Activated T-cell treated with anti-CD3 and anti-CD28 coated beads, Interleukin-2, amount 50 U/mL, for 24 hours (primary cell): ENCODE data around the gene UFC1.

ENCODE experiments used
- DNase-seq: peaks from one replicate; pipeline ENCODE4 v3.0.0-alpha.2; 2020
- H3K27ac Mint-ChIP-seq: 2 replicates; pipeline ENCODE4 v1.8.0; 2020; ENCODE audit warnings: mild to moderate bottlenecking, mixed read lengths
- H3K27me3 Mint-ChIP-seq: 2 replicates; pipeline ENCODE4 v1.8.0; 2020; ENCODE audit warnings: mixed read lengths
- H3K36me3 Mint-ChIP-seq: 2 replicates; pipeline ENCODE4 v1.8.0; 2020; ENCODE audit warnings: low read depth, mixed read lengths
- H3K4me1 Mint-ChIP-seq: 2 replicates; pipeline ENCODE4 v1.8.0; 2020; ENCODE audit warnings: low read depth, mixed read lengths
- H3K4me3 Mint-ChIP-seq: 2 replicates; pipeline ENCODE4 v1.8.0; 2020; ENCODE audit warnings: mild to moderate bottlenecking, moderate library complexity, mixed read lengths
- H3K9me3 Mint-ChIP-seq: 2 replicates; pipeline ENCODE4 v1.8.0; 2020; ENCODE audit warnings: mixed read lengths

Gene UFC1

DNA sequence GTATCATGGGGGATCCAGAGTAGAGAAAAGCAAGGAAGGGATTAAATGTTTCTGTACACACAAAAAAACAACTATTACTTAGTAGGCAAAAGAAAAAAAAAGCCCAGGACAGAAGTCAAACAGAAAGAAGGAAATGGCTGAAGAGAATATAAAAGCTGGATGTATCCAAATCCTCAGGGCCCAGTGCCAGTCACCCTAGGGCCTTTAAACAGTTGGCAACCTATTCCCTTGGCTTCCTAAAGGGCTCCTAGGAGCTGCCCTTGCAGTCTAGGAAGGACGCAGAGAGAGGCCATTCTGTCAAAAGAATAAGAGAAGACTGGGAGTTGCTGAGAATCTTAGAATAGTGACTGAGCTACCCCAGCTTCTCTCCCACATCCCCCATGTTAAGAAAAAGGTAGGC, 18.6 kb downstream of the UFC1 start:
- peaks cover 51% of the 10 kb centered on the region for H3K4me1 Mint-ChIP-seq
- peaks cover 92% of the 10 kb centered on the region for H3K36me3 Mint-ChIP-seq
- H3K27ac Mint-ChIP-seq, result peak overlapping the region; percentile 82
- H3K9me3 Mint-ChIP-seq, result no peaks in the 10 kb centered on the region
- H3K27me3 Mint-ChIP-seq, result no peaks in the 10 kb centered on the region
- H3K4me3 Mint-ChIP-seq, result no peak overlapping the region
- no peak for DNase-seq

DNA sequence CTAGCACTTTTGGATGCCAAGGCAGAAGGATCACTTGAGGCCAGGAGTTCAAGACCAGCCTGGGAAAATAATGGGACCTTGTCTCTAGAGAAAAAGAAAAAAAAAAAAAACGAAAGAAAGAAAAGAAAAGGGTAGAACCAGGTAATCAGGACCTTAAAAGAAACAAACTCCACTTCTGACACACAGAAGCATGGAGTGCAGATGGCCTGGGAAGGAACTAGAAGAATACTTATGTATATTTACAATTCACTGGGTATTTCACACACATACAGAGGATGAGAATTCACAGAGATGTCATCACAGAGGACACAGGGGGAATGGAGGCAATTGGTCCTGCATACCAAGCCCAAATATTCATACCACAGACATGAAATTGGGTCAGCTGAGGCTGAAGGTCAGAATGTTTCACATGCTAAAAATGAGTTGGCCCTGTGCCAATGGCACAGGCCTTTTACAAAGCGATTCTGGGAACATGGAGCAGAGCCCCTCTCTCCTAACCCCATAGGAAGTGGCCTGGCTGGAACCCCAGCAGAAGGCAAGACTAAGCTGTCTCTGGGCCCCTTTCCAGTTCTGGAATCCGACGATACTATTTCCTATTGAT, 19.1 kb downstream of the UFC1 start:
- DNase-seq, result no peak
- H3K27ac Mint-ChIP-seq, result peak overlapping the region; percentile 71
- H3K36me3 Mint-ChIP-seq, result peaks cover 90% of the 10 kb centered on the region
- H3K4me1 Mint-ChIP-seq, result peaks cover 52% of the 10 kb centered on the region
- no peak overlapping the region for H3K4me3 Mint-ChIP-seq
- H3K27me3 Mint-ChIP-seq, result no peaks in the 10 kb centered on the region
- no peaks in the 10 kb centered on the region for H3K9me3 Mint-ChIP-seq

DNA sequence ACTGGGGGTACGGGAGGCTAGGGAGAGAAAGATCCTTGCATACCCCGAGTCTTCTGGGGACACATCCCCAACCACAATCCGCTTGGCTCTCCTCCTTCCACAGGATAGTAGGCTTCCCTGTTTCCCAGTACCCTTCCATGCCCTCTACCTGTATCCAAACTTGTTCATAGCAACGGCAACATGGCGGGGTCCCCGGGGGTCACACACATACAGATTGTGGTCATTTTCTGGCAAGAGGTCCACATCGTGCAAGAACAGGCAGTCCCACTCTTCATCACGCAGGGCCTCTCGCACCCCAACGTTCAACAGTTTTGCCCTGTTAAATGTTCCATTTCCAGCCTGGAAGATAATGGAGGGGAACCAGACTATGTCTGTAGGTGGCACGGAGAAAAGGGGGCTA, 19.9 kb downstream of the UFC1 start:
- H3K27ac Mint-ChIP-seq, result peak overlapping the region; percentile 66
- DNase-seq, result no peak
- no peaks in the 10 kb centered on the region for H3K9me3 Mint-ChIP-seq
- H3K36me3 Mint-ChIP-seq, result peaks cover 84% of the 10 kb centered on the region
- H3K4me3 Mint-ChIP-seq, result no peak overlapping the region
- H3K4me1 Mint-ChIP-seq, result peaks cover 52% of the 10 kb centered on the region
- H3K27me3 Mint-ChIP-seq, result no peaks in the 10 kb centered on the region

DNA sequence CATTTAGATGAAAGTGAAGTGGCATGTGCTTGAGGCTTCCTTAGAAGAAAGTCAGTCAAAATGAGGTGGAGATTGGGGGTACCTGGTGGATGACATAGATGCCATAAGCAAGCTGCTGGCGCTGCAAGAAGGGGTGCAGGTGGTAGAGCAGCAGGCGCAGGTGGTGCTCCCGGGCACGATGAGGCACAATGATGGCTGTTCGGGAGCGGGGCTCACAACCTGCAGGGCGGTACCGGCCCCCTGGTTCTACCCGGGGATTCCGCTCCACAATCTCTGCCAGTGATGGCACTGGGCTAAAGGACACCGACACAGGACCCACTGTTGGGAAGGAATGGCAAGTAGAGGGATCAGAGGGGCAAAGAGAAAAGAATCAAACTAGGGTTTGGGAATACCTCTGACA, 21.1 kb downstream of the UFC1 start:
- peaks cover 72% of the 10 kb centered on the region for H3K36me3 Mint-ChIP-seq
- no peak for DNase-seq
- H3K27me3 Mint-ChIP-seq, result no peaks in the 10 kb centered on the region
- H3K4me3 Mint-ChIP-seq, result no peak overlapping the region
- no peaks in the 10 kb centered on the region for H3K9me3 Mint-ChIP-seq
- H3K27ac Mint-ChIP-seq, result peak overlapping the region; percentile 99
- peaks cover 52% of the 10 kb centered on the region for H3K4me1 Mint-ChIP-seq

DNA sequence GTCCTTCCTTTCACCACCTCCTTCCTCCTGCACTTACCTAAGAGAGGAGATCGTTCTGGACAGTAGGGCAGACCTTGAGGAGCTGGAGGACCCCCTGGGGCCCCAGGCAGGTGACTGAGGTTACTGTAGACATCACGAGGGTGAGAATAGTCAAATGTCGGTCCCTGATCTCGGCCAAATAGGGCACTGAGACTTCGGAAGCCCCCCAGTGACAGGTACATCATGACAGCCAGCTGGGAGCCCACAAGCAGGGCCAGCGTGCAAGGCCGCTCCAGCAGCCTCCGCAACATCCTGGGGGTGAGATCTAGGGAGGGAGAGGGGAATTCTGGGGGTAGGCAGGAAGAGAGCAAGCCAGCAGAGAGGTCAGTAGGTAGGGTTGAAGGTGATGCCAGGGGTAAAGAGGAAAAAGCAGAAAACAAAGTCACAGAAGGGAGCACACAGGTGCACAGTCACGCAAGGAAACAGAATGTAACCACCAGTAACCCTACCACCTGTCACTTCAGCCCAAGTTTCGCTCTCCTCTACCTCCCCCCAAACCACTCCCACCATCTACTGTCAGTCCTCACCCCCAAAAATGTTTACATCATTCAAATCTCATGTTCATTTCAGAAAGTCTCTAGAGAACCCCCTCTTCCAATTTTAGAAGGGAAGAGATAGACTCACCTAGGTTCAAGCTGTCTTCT, 22.1 kb downstream of the UFC1 start:
- no peaks in the 10 kb centered on the region for H3K9me3 Mint-ChIP-seq
- H3K4me3 Mint-ChIP-seq, result peak overlapping the region; percentile 94
- H3K36me3 Mint-ChIP-seq, result peaks cover 64% of the 10 kb centered on the region
- DNase-seq, result no peak
- H3K27ac Mint-ChIP-seq, result peak overlapping the region; percentile 99
- no peaks in the 10 kb centered on the region for H3K27me3 Mint-ChIP-seq
- peaks cover 60% of the 10 kb centered on the region for H3K4me1 Mint-ChIP-seq

DNA sequence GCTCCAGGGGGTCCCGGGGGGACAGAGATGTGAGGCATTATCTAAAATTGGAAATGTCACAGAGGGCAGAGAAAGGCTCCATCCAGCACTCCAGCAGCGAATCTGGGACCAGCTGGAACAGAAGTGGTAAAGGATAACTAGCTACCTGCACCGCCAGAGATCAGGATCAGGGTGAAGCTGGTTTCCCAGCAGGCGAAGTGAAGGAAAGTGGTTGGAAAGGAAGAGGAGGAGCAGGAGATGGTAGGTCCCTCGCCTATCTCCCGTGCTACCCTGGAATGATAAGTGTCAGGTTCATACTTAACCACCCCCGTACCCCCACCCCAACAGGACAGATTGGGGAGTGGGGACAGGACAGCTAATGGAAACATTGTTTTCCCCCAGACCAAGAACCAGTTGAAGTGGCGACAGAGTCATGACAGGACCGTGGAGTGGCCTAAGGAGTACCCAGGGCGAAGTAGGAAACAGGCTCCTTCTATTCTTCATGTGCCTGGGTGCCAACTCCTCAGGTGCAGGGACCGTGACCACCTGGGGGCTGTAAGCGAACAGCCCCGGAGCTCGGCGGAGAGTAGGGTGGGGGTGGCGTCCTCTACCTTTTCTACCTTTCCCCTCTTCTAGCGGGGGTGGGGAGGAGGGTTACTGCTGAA, 22.8 kb downstream of the UFC1 start:
- Mint-ChIP-seq H3K4me3 (peak overlapping the region; percentile 94), H3K27ac (peak overlapping the region; percentile 99), H3K9me3 (no peaks in the 10 kb centered on the region), H3K27me3 (no peaks in the 10 kb centered on the region), H3K36me3 (peaks cover 57% of the 10 kb centered on the region), H3K4me1 (peaks cover 65% of the 10 kb centered on the region)
- no peak for DNase-seq

DNA sequence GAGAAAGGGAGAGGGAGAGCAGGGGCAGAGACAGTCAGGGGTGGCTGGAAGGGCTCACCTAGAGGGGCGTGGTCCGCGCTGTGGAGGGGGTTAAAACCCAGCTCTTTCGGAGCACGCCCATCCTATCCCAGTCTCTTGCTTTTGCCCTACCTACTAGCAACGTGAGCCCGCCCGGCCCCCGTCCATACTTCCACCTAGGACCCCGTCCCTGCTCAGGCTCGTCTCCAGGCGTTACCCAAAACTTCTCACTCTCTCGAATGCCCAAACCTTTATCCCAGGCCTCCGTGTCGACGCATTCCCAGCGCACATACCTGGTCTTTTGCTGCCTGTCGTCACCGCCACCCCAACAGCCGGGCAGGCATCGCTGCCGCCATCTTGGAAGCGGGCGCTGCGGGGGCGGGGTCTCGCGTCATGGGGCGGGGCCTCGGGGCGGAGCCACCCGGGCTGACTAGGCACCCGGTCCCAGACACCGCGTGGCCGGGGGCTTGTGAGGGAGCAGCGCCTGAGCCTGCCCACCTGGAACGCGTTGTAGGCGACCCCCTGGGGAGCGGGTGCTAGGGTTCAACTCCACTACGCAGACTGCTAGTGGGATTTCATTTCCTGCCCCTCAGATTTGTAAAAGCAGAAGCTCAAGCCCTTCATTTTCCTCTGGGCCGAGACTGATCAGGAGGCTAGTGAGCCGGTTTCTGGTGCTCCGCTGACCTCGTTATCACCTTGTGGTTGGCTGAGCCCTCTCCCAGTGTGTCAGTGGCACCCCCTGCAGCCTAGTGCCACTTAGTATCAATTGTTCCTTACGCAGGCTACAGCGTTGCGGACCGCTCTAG, 23.5 kb downstream of the UFC1 start, which contains the start of gene B4GALT3:
B4GALT3 (minus strand) TSS at position 396 of the 824 bp plus-strand sequence. CDS start 1,447 bp downstream, outside the sequence.
- peak; percentile 100 for DNase-seq
- Mint-ChIP-seq H3K4me3 (peak within 1 kb of the TSS; percentile 94), H3K9me3 (no peaks in the 10 kb centered on the region), H3K27ac (peak within 1 kb of the TSS; percentile 99), H3K36me3 (peaks cover 53% of the 10 kb centered on the region), H3K27me3 (no peaks in the 10 kb centered on the region), H3K4me1 (peaks cover 71% of the 10 kb centered on the region)

DNA sequence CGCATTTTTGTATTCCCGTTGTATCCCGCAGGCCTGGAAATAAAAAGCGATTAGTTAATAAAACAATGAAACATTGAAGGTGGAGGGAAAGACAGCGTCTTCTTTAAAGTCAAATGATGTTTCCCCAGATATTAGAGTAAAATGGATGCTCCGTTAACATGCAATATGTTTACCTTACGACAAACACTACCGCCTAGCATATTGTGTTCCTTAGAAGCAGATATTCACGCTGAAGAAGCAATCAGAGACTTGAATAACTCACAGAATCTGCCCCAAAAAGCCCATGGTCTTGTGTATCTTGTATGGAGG, 24.1 kb downstream of the UFC1 start:
- H3K27me3 Mint-ChIP-seq, result no peaks in the 10 kb centered on the region
- peaks cover 47% of the 10 kb centered on the region for H3K36me3 Mint-ChIP-seq
- H3K4me3 Mint-ChIP-seq, result peak overlapping the region; percentile 94
- H3K27ac Mint-ChIP-seq, result peak overlapping the region; percentile 99
- DNase-seq, result peak; percentile 48
- peaks cover 73% of the 10 kb centered on the region for H3K4me1 Mint-ChIP-seq
- no peaks in the 10 kb centered on the region for H3K9me3 Mint-ChIP-seq

DNA sequence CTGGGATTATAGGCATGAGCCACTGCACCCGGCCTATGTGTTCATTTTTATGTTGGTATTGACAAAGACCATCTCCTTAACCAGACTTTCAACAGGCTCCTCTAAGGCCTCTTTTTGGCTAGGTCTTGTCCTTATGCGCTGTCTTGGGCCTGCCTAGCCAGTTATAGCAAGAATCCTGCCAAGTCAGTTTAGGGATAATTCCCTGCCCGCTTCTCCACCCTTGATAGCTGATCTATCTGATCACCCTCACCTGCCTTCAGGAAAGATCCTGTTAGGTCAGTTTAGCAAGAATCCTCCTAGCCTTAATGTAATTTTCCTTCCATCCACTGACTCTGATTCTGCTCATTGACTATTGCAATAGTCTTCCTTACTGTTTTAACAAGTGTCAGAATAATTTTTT, 25.9 kb downstream of the UFC1 start:
- peaks cover 76% of the 10 kb centered on the region for H3K4me1 Mint-ChIP-seq
- no peak overlapping the region for H3K4me3 Mint-ChIP-seq
- no peak for DNase-seq
- no peak overlapping the region for H3K27ac Mint-ChIP-seq
- no peaks in the 10 kb centered on the region for H3K9me3 Mint-ChIP-seq
- H3K27me3 Mint-ChIP-seq, result no peaks in the 10 kb centered on the region
- H3K36me3 Mint-ChIP-seq, result peaks cover 29% of the 10 kb centered on the region

DNA sequence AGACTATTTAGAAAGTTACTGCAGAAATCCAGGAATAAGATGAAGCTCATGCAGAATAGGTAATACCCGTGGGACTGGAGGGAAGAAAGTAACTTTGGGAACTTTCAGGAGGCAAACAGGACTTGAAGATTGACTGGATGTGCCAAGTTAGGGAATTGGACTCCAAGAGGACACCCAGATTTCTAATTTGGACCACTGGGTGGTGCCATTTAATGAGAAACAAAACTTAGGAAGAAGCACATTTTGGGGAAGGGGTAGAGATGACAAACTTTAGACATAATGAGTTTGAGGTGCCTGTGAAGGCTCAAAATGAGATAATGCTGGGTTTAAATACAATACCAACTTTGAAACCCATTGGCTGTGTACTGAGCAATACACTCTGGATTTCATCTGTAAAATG, 26.9 kb downstream of the UFC1 start:
- H3K36me3 Mint-ChIP-seq, result peaks cover 19% of the 10 kb centered on the region
- no peaks in the 10 kb centered on the region for H3K27me3 Mint-ChIP-seq
- H3K27ac Mint-ChIP-seq, result peak overlapping the region; percentile 35
- H3K4me3 Mint-ChIP-seq, result no peak overlapping the region
- peaks cover 75% of the 10 kb centered on the region for H3K4me1 Mint-ChIP-seq
- H3K9me3 Mint-ChIP-seq, result no peaks in the 10 kb centered on the region
- DNase-seq, result no peak

DNA sequence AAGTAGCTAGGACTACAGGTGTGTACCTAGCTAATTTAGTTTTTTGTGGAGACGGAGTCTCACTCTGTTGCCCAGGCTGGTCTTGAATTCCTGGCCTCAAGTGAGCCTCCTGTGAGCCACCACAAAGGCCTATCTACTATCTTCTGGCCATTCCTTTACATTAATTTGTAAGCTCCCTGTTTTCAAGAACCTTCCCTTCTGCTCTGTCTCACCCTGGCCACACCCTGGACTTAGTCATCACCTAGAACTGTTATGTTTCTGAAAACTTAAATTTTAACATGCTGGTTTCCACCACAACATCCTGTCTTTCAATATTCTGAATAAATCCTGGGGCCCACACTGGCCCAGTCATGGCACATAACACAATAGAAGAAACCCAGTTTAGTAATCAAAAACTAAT, 28.4 kb downstream of the UFC1 start:
- peak; percentile 65 for DNase-seq
- Mint-ChIP-seq H3K4me1 (peaks cover 81% of the 10 kb centered on the region), H3K27ac (peak overlapping the region; percentile 96), H3K9me3 (peaks cover 3% of the 10 kb centered on the region), H3K4me3 (peak overlapping the region; percentile 60), H3K36me3 (peaks cover 4% of the 10 kb centered on the region), H3K27me3 (no peaks in the 10 kb centered on the region)

DNA sequence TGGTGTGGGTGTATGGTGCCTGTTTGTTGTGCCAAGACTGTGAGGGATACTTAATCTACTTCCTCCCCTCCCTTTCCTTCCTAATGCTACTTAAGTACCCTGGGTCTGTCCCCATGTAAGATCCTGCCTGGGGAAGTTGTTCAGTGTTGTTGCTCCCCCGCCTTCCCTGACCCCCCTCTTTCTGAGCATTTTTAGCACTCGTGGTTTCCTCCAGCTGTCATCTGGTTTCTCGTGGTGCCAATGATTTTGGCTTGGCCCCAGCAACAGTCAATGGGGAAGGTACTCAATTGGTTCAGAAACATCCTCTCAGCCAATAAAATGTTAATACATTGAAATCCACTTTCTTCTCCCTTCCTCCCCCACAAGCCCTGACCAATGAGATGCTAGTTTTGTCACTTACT, 31.5 kb downstream of the UFC1 start:
- DNase-seq, result peak; percentile 71
- H3K9me3 Mint-ChIP-seq, result peaks cover 3% of the 10 kb centered on the region
- H3K27me3 Mint-ChIP-seq, result no peaks in the 10 kb centered on the region
- peak overlapping the region; percentile 38 for H3K4me3 Mint-ChIP-seq
- H3K27ac Mint-ChIP-seq, result peak overlapping the region; percentile 96
- peaks cover 80% of the 10 kb centered on the region for H3K4me1 Mint-ChIP-seq
- peaks cover 3% of the 10 kb centered on the region for H3K36me3 Mint-ChIP-seq

DNA sequence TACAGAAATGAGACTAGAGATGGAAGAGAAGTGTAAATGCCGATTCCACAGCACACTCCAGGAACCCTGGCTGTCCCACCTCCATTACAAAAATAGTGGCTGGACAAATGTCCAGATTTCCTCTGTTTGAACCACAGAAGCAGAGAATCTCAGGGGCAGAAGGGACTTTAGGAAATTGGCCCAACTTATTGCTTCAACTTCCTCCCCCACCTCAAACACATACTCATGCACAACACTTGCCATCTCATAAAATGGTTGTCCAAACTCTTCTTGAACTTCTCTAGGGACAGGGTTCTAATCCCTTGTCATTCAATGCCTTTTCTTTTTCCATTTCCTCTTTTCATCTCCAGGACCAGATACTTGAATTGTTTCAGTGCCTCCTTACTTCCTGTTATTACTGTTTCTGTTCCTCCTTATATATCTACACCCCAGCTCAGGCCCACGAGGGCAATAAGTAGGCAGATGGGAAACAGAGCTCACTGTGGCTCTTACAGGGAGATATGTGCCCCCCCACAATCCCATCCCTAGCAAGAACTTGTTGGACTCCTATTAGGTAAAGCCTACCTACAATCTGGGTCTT, 32.0 kb downstream of the UFC1 start:
- Mint-ChIP-seq H3K9me3 (peaks cover 3% of the 10 kb centered on the region), H3K36me3 (peaks cover 3% of the 10 kb centered on the region), H3K4me3 (peak overlapping the region; percentile 38), H3K27me3 (no peaks in the 10 kb centered on the region), H3K4me1 (peaks cover 74% of the 10 kb centered on the region), H3K27ac (peak overlapping the region; percentile 96)
- DNase-seq, result no peak

DNA sequence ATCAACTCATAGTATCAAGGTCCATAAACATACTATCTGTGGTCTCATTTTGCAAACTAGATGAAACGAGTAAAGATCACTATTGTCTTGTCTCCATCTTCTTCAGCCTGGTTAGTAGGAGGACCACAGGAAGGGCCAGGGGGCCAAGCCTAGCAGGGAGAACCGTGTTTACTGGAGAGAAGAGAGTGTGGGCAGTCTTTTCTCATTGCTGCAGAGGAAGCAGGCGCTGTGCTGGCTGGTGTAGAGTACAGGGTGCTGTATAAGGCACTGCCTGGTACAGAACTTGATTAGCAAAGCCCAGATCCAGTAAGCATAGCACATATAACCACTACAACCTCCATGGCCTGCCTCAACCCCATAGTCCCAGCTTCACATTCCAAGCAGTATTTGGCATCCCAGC, 33.5 kb downstream of the UFC1 start:
- Mint-ChIP-seq H3K4me1 (peaks cover 62% of the 10 kb centered on the region), H3K27me3 (no peaks in the 10 kb centered on the region), H3K4me3 (no peak overlapping the region), H3K9me3 (peaks cover 3% of the 10 kb centered on the region), H3K27ac (peak overlapping the region; percentile 96), H3K36me3 (no peaks in the 10 kb centered on the region)
- DNase-seq, result no peak
